Measurements from ENCODE around the gene BRINP2. TPM values are rescaled to one million over a fixed set of nuclear protein-coding genes. Genes with fewer than 3 reads are reported as not detected.

The BRINP2 gene
- total and polyA plus RNA-seq, 2 of the 4 experiments (the other 2 are of a cell fraction): not detected

GRCh38 chr1:177307771-177308170 lies 137.0 kb downstream of the BRINP2 start:
- H3K4me3 ChIP-seq (ENCODE audit: insufficient read depth, low read depth, low read length): no peak overlapping the region
- no peak for TF ChIP-seq RAD21 (IDR thresholded peaks at IDR 0.05; ENCODE audit: low read length)
- TF ChIP-seq BHLHE40 (IDR thresholded peaks at IDR 0.05; ENCODE audit: low read depth, low read length): no peak
- TF ChIP-seq USF2 (IDR thresholded peaks at IDR 0.05; ENCODE audit: low read depth, low read length): no peak
- in situ Hi-C loops (cut with MboI; ENCODE audit: low sequenced_read_pairs) (no loop called here), dilution Hi-C loops (cut with HindIII; ENCODE audit: low sequenced_read_pairs, unreplicated experiment) (no loop called here), intact Hi-C loops (cut with micrococcal nuclease) (no loop called here)
- H3K27me3 ChIP-seq (ENCODE audit: control insufficient read depth, insufficient read depth, low read length): no peaks in the 10 kb centered on the region; the same call in 1 of the 2 replicates
- H3K36me3 ChIP-seq (ENCODE audit: control insufficient read depth, insufficient read depth, low read length): no peaks in the 10 kb centered on the region
- H3K14ac ChIP-seq (replicated peaks; ENCODE audit: low read depth, low read length): no peak overlapping the region
- H2BK5ac ChIP-seq (ENCODE audit: low read depth, low read length, poor library complexity, severe bottlenecking): no peak overlapping the region
- H3K27ac ChIP-seq (ENCODE audit: insufficient read depth, low read length): no peak overlapping the region
- CTCF ChIA-PET: no interaction called here
- no peak overlapping the region for H2AK5ac ChIP-seq (ENCODE audit: low read depth, low read length)
- BruUV-seq (replicated peaks): no TSS peak
- no peak for ATAC-seq (ENCODE audit: low read depth)
- H4K8ac ChIP-seq (ENCODE audit: low read depth in 2 of 2, low read length in 2 of 2): no peak overlapping the region
- no peaks in the 10 kb centered on the region for H3K9me1 ChIP-seq (ENCODE audit: insufficient read depth, low read length)
- no peak overlapping the region for H2BK120ac ChIP-seq (ENCODE audit: low read depth, low read length)
- H3K23ac ChIP-seq (ENCODE audit: low read depth, low read length): no peak overlapping the region
- H3K4me2 ChIP-seq (ENCODE audit: low read depth, low read length): no peak overlapping the region
- H2BK15ac ChIP-seq (ENCODE audit: low read depth, low read length): no peak overlapping the region
- H2BK20ac ChIP-seq (ENCODE audit: low read depth, low read length): no peak overlapping the region
- DNase-seq: peak; percentile 5
- H3K18ac ChIP-seq (ENCODE audit: low read depth, low read length): no peak overlapping the region
- H3K9ac ChIP-seq (ENCODE audit: low read depth, low read length): no peak overlapping the region
- H3K4ac ChIP-seq (ENCODE audit: low read depth, low read length): no peak overlapping the region
- no peak overlapping the region for H2AK9ac ChIP-seq (replicated peaks; ENCODE audit: low read depth, low read length, poor library complexity)
- H2AFZ ChIP-seq (replicated peaks; ENCODE audit: low read length, poor library complexity): no peak overlapping the region
- no peaks in the 10 kb centered on the region for H3K79me1 ChIP-seq (ENCODE audit: low read depth in 1 of 2, low read length in 2 of 2)
- POLR2A ChIA-PET (ENCODE audit: unreplicated experiment): no interaction called here
- no peaks in the 10 kb centered on the region for H4K20me1 ChIP-seq (ENCODE audit: insufficient read depth, low read length)
- no peak overlapping the region for H3K56ac ChIP-seq (ENCODE audit: extremely low read depth, insufficient read depth, low read length)
- no peaks in the 10 kb centered on the region for H3K4me1 ChIP-seq (ENCODE audit: control insufficient read depth, insufficient read depth, low read length)
- H4K5ac ChIP-seq (ENCODE audit: low read depth, low read length): no peak overlapping the region
- no peaks in the 10 kb centered on the region for H3K9me3 ChIP-seq (ENCODE audit: control insufficient read depth, insufficient read depth, low read length)
- no peak overlapping the region for H4K91ac ChIP-seq (ENCODE audit: insufficient read depth, low read depth, low read length)

Data from IMR-90 (cell line).